UCSD-AML1 (cell line): Measurements from ENCODE around the gene ROBO1.

ENCODE experiments used
- DNase-seq: peaks from one replicate; lab custom pipeline; 2025; ENCODE audit not compliant: unreplicated experiment; lab: John Stamatoyannopoulos, UW

The ROBO1 gene

GRCh38 chr3:78604341-78604740, 1163.5 kb downstream of the ROBO1 start:
- DNase-seq, result no peak

GRCh38 chr3:78601249-78601648, 1166.5 kb downstream of the ROBO1 start:
- no peak for DNase-seq

- no peak for DNase-seq
These were observed 1178.0 kb downstream of the ROBO1 start for GRCh38 chr3:78589778-78590177.

- DNase-seq, result no peak
These were observed 1178.7 kb downstream of the ROBO1 start for GRCh38 chr3:78588906-78589621.

- no peak for DNase-seq
These were observed 1187.1 kb downstream of the ROBO1 start for GRCh38 chr3:78580681-78581080.

GRCh38 chr3:78571486-78571885, 1196.3 kb downstream of the ROBO1 start:
- no peak for DNase-seq

GRCh38 chr3:78570496-78570895, 1197.3 kb downstream of the ROBO1 start:
- no peak for DNase-seq

GRCh38 chr3:78569804-78570203, 1198.0 kb downstream of the ROBO1 start:
- peak; percentile 3 for DNase-seq

GRCh38 chr3:78565712-78566111, 1202.1 kb downstream of the ROBO1 start:
- DNase-seq, result no peak

GRCh38 chr3:78562328-78562727, 1205.5 kb downstream of the ROBO1 start:
- no peak for DNase-seq
